ENCODE data around the gene GPSM1.

GPSM1 gene

GRCh38 chr9:136291306-136292025, 35.9 kb upstream of the GPSM1 start:
- no peak for DNase-seq

GRCh38 chr9:136292026-136292538, 35.3 kb upstream of the GPSM1 start:
- DNase-seq, result no peak

- DNase-seq, result no peak
Observed at GRCh38 chr9:136292591-136293448, 34.5 kb upstream of the GPSM1 start.

GRCh38 chr9:136293476-136294077, 33.8 kb upstream of the GPSM1 start:
- DNase-seq, result no peak

GRCh38 chr9:136294437-136294836, 32.9 kb upstream of the GPSM1 start:
- DNase-seq, result no peak

- DNase-seq, result no peak
Observed at GRCh38 chr9:136295055-136295454, 32.3 kb upstream of the GPSM1 start.

- DNase-seq, result no peak
Observed at GRCh38 chr9:136295542-136296433, 31.6 kb upstream of the GPSM1 start.

GRCh38 chr9:136296434-136297015, 30.8 kb upstream of the GPSM1 start:
- no peak for DNase-seq

GRCh38 chr9:136297016-136297691, 30.2 kb upstream of the GPSM1 start:
- no peak for DNase-seq

- no peak for DNase-seq
Observed at GRCh38 chr9:136297766-136298735, 29.3 kb upstream of the GPSM1 start.

- DNase-seq, result no peak
Observed at GRCh38 chr9:136299116-136299515, 28.2 kb upstream of the GPSM1 start.

- DNase-seq, result no peak
Observed at GRCh38 chr9:136299541-136299940, 27.8 kb upstream of the GPSM1 start.

- DNase-seq, result no peak
Observed at GRCh38 chr9:136300016-136300545, 27.3 kb upstream of the GPSM1 start.

- no peak for DNase-seq
Observed at GRCh38 chr9:136300866-136301265, 26.5 kb upstream of the GPSM1 start.

- no peak for DNase-seq
Observed at GRCh38 chr9:136302527-136302926, 24.8 kb upstream of the GPSM1 start.

- DNase-seq, result no peak
Observed at GRCh38 chr9:136303066-136303824, 24.1 kb upstream of the GPSM1 start.

GRCh38 chr9:136303825-136304416, 23.4 kb upstream of the GPSM1 start, which contains the start of gene CCDC187:
CCDC187 (minus strand) TSS chr9:136304094; CDS start chr9:136303830, 264 bp downstream.
- DNase-seq, result no peak

- no peak for DNase-seq
Observed at GRCh38 chr9:136304456-136304855, 22.9 kb upstream of the GPSM1 start.

GRCh38 chr9:136304981-136305380, 22.4 kb upstream of the GPSM1 start:
- DNase-seq, result no peak
